ENCODE data around the gene CBFB. TPM values are rescaled to one million over a fixed set of nuclear protein-coding genes. Genes with fewer than 3 reads are reported as not detected.

Gene CBFB
- total and polyA plus RNA-seq, 2 of the 4 experiments (the other 2 are of a cell fraction) = 44.2 to 48.0 TPM

- Histone ChIP-seq H3K18ac (ENCODE audit: low read depth, low read length) (no peak overlapping the region), H2BK15ac (ENCODE audit: low read depth, low read length) (no peak overlapping the region), H3K14ac (replicated peaks; ENCODE audit: low read depth, low read length) (no peak overlapping the region), H3K4me1 (ENCODE audit: control insufficient read depth, insufficient read depth, low read length) (peaks cover 2% of the 10 kb centered on the region; the same call in 1 of the 2 replicates), H3K4ac (ENCODE audit: low read depth, low read length) (no peak overlapping the region), H3K9ac (ENCODE audit: low read depth, low read length) (no peak overlapping the region), H4K20me1 (ENCODE audit: insufficient read depth, low read length) (peaks cover 23% of the 10 kb centered on the region), H4K5ac (ENCODE audit: low read depth, low read length) (peak overlapping the region; percentile 18; the same call in 1 of the 2 replicates), H3K9me1 (ENCODE audit: insufficient read depth, low read length) (peaks cover 8% of the 10 kb centered on the region), H3K56ac (ENCODE audit: extremely low read depth, insufficient read depth, low read length) (no peak overlapping the region), H2AK5ac (ENCODE audit: low read depth, low read length) (no peak overlapping the region), H2BK120ac (ENCODE audit: low read depth, low read length) (no peak overlapping the region), H2AFZ (replicated peaks; ENCODE audit: low read length, poor library complexity) (no peak overlapping the region), H2BK5ac (ENCODE audit: low read depth, low read length, poor library complexity, severe bottlenecking) (no peak overlapping the region), H3K4me2 (ENCODE audit: low read depth, low read length) (no peak overlapping the region), H2BK20ac (ENCODE audit: low read depth, low read length) (no peak overlapping the region), H3K27me3 (ENCODE audit: control insufficient read depth, insufficient read depth, low read length) (no peaks in the 10 kb centered on the region), H3K36me3 (ENCODE audit: control insufficient read depth, insufficient read depth, low read length) (peaks cover 5% of the 10 kb centered on the region), H3K23ac (ENCODE audit: low read depth, low read length) (0 out of 2 replicates have a peak overlapping the region, but pooled peaks have one; percentile 10), H3K4me3 (ENCODE audit: insufficient read depth, low read depth, low read length) (no peak overlapping the region), H3K79me1 (ENCODE audit: low read depth in 1 of 2, low read length in 2 of 2) (peaks cover 12 to 58% of the 10 kb centered on the region in 2 experiments), H3K27ac (ENCODE audit: insufficient read depth, low read length) (no peak overlapping the region), H3K9me3 (ENCODE audit: control insufficient read depth, insufficient read depth, low read length) (no peaks in the 10 kb centered on the region), H2AK9ac (replicated peaks; ENCODE audit: low read depth, low read length, poor library complexity) (no peak overlapping the region), H4K8ac (ENCODE audit: low read depth in 2 of 2, low read length in 2 of 2) (no peak overlapping the region), H4K91ac (ENCODE audit: insufficient read depth, low read depth, low read length) (no peak overlapping the region)
- dilution Hi-C loops (cut with HindIII; ENCODE audit: low sequenced_read_pairs, unreplicated experiment) = no loop called here
- ChIA-PET CTCF (interaction anchor here (0.7 kb wide), 1 partner anchor 13 kb away, joined by 3 read pairs; no protein-coding TSS in a partner anchor), POLR2A (ENCODE audit: unreplicated experiment) (no interaction called here)
- no peak for ATAC-seq (ENCODE audit: low read depth)
- in situ Hi-C loops (cut with MboI; ENCODE audit: low sequenced_read_pairs) = no loop called here
- intact Hi-C loops (cut with micrococcal nuclease) = no loop called here
- DNase-seq = no peak
- TF ChIP-seq RFX5 (IDR thresholded peaks at IDR 0.05; ENCODE audit: low read depth, low read length) (no peak), FOS (IDR thresholded peaks at IDR 0.05; ENCODE audit: low read depth, low read length) (no peak), CEBPB (IDR thresholded peaks at IDR 0.05; ENCODE audit: low read depth, low read length) (no peak), CTCF (conservative IDR thresholded peaks at IDR 0.05; ENCODE audit: low read depth, low read length) (no peak), USF2 (IDR thresholded peaks at IDR 0.05; ENCODE audit: low read depth, low read length) (no peak), CHD1 (IDR thresholded peaks at IDR 0.05; ENCODE audit: low read depth, low read length) (no peak), MAFK (IDR thresholded peaks at IDR 0.05; ENCODE audit: low read depth, low read length) (no peak), MXI1 (IDR thresholded peaks at IDR 0.05; ENCODE audit: borderline replicate concordance, low read depth, low read length) (no peak), NFE2L2 (IDR thresholded peaks at IDR 0.05; ENCODE audit: low read depth, low read length) (no peak), RAD21 (IDR thresholded peaks at IDR 0.05; ENCODE audit: low read length) (no peak), RCOR1 (IDR thresholded peaks at IDR 0.05; ENCODE audit: insufficient replicate concordance, low read length) (no peak), ELK1 (IDR thresholded peaks at IDR 0.05; ENCODE audit: borderline replicate concordance, low read depth, low read length) (no peak), MAZ (IDR thresholded peaks at IDR 0.05; ENCODE audit: borderline replicate concordance, low read depth, low read length) (no peak)
- BruUV-seq (replicated peaks) = no TSS peak
- 100% methylated on average over 1 of the region's 4 CpGs; no CpG with 5 or more reads in 1 of the 2 experiments for WGBS, 2 experiments (ENCODE audit: extremely low coverage in 2 of 2, insufficient read length in 1 of 2)
Observed at GRCh38 chr16:67053767-67054334, 24.9 kb downstream of the CBFB start.

Data from IMR-90 (cell line).